MM.1S (cell line): ENCODE measurements around the gene CASTOR1.

Source experiments
- EZH2 ChIP-seq: fragments of 300-600 bp; sonication (generic); optimal IDR thresholded peaks from 2 replicates; pipeline ENCODE3; 2017; ENCODE audit warnings: low read depth, mild to moderate bottlenecking, antibody characterized with exemption, low read length, mixed read lengths
- EZH2phosphoT487 ChIP-seq: fragments of 300-600 bp; sonication (generic); IDR thresholded peaks from 2 replicates; pipeline ENCODE4 v1.6.1; 2018; ENCODE audit warnings: antibody characterized with exemption, low read length
- TF ChIP-seq, protein P1 (sequence below): fragments of 300-600 bp; sonication (generic); IDR thresholded peaks from 2 replicates; pipeline ENCODE4 v1.5.1; 2016; ENCODE audit warnings: antibody characterized with exemption, low read length, mixed read lengths

DNA sequence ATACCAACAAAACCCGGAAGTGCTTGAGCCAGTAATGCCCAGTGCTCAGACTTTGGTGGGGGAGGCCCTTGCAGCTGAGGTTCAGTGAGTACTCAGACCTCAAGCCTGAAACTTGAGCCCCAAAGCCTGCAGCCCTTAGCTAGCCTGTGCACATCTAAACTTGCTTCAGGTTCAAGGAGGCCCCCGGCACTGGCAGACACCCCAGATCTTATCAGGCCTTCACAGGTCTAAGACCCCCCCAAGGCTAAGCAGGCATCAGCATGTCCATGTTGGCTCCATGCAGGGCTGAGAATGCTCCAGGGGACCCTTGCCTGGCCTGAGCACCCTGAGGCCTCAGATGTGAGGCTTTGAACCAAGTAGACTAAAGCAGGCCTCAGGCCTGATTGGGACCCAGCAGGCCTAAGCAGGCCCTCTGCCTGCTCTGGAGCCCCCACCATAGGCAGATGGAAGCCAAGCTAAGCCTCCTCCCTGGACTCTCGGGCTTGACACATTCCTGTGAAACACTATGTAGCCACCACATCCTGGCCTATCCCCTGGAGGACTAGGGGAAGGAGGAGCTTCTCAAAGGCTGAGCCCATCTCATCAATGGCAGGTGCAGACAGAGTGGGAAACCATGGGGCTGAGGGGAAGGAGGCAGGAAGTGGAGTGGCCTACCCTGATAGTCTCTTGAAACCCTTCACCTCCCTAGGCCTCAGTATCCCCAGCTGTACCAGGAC is 1.2 kb upstream of the CASTOR1 start:
- TF ChIP-seq EZH2phosphoT487: no peak
- no peak for TF ChIP-seq EZH2
- TF ChIP-seq, protein P1, sequence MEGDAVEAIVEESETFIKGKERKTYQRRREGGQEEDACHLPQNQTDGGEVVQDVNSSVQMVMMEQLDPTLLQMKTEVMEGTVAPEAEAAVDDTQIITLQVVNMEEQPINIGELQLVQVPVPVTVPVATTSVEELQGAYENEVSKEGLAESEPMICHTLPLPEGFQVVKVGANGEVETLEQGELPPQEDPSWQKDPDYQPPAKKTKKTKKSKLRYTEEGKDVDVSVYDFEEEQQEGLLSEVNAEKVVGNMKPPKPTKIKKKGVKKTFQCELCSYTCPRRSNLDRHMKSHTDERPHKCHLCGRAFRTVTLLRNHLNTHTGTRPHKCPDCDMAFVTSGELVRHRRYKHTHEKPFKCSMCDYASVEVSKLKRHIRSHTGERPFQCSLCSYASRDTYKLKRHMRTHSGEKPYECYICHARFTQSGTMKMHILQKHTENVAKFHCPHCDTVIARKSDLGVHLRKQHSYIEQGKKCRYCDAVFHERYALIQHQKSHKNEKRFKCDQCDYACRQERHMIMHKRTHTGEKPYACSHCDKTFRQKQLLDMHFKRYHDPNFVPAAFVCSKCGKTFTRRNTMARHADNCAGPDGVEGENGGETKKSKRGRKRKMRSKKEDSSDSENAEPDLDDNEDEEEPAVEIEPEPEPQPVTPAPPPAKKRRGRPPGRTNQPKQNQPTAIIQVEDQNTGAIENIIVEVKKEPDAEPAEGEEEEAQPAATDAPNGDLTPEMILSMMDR: no peak
